GM12878 (cell line): Measurements from ENCODE around the gene IGF1R. TPM values are rescaled to one million over a fixed set of nuclear protein-coding genes. Genes with fewer than 3 reads are reported as not detected.

Experiments
- ATAC-seq: fragments of 200-7000 bp; cut with Tn5 transposase; 3 replicates; pipeline ENCODE4 v1.9.1; 2020; ENCODE audit warnings: mild to moderate bottlenecking, moderate library complexity
- BruUV-seq: library from RNA; stranded (reverse); fragments of 400-500 nt; replicated peaks from 2 replicates; lab custom pipeline; 2021; lab: Mats Ljungman, UMichigan
- CTCF ChIA-PET: fragments of 300-600 bp; sonication (Branson Sonifier 250); formaldehyde crosslinking; extraction: SDS; loops from one replicate; lab custom pipeline; 2021; ENCODE audit warnings: inconsistent platforms; lab: Yijun Ruan, JAX
- POLR2A ChIA-PET: fragments of 350-600 bp; formaldehyde crosslinking; extraction: SDS; loops from one replicate; lab custom pipeline; 2021; ENCODE audit warnings: inconsistent platforms; lab: Charles Lee
- RAD21 ChIA-PET: fragments of 300-600 bp; sonication (Branson Sonifier 250); formaldehyde crosslinking; loops from one replicate; lab custom pipeline; 2023; ENCODE audit warnings: antibody characterized with exemption; ENCODE audit not compliant: unreplicated experiment; lab: Charles Lee
- SMC1A ChIA-PET: fragments of 300-600 bp; sonication (Branson Sonifier 250); formaldehyde crosslinking; loops from one replicate; lab custom pipeline; 2023; ENCODE audit not compliant: unreplicated experiment, uncharacterized antibody; lab: Charles Lee
- DNase-seq: peaks from one replicate; pipeline ENCODE4 v3.0.0-alpha.2; 2011; ENCODE audit warnings: low read depth, low spot score
- FAIRE-seq: peaks from 3 replicates; lab custom pipeline; 2011; peaks lifted over from hg19 to GRCh38; lab: Jason Lieb, UNC
- H2AFZ ChIP-seq: 2 replicates; pipeline ENCODE4 v1.6.0; 2011; ENCODE audit warnings: low read depth, low read length, control low read depth; ENCODE audit not compliant: control insufficient read depth
- H3K27ac ChIP-seq: 2 replicates; pipeline ENCODE4 v1.5.1; 2011; ENCODE audit warnings: control low read depth; ENCODE audit not compliant: control insufficient read depth, insufficient read depth
- H3K27me3 ChIP-seq, 2 experiments: replicated peaks in 1 of 2; 2 replicates each; pipeline versions ENCODE4 v1.6.0 to v1.6.1; 2011; ENCODE audit warnings: low read length in 1 of 2; ENCODE audit not compliant: control insufficient read depth in 2 of 2, insufficient read depth in 2 of 2
- H3K36me3 ChIP-seq, 2 experiments: 2 replicates each; pipeline ENCODE4 v1.5.1; 2011; ENCODE audit warnings: low read length in 1 of 2; ENCODE audit not compliant: control insufficient read depth in 2 of 2, insufficient read depth in 2 of 2
- H3K4me1 ChIP-seq: 2 replicates; pipeline ENCODE4 v1.6.1; 2011; ENCODE audit warnings: mild to moderate bottlenecking, low read length, moderate library complexity, mixed read lengths; ENCODE audit not compliant: control insufficient read depth, insufficient read depth
- H3K4me2 ChIP-seq: 2 replicates; pipeline ENCODE4 v1.6.0; 2011; ENCODE audit warnings: control low read depth; ENCODE audit not compliant: control insufficient read depth, insufficient read depth
- H3K4me3 ChIP-seq: fragments of 200-600 bp; sonication (generic); 2 replicates; pipeline ENCODE4 v1.5.1; 2016
- H3K79me2 ChIP-seq: 2 replicates; pipeline ENCODE4 v1.6.0; 2011; ENCODE audit warnings: low read length; ENCODE audit not compliant: control insufficient read depth, insufficient read depth
- H3K9ac ChIP-seq: 2 replicates; pipeline ENCODE4 v1.8.0; 2011; ENCODE audit warnings: low read length, control low read depth, mixed read lengths; ENCODE audit not compliant: control insufficient read depth, insufficient read depth
- H3K9me3 ChIP-seq: replicated peaks from 3 replicates; pipeline ENCODE4 v1.5.1; 2011; ENCODE audit warnings: mild to moderate bottlenecking, low read length; ENCODE audit not compliant: control insufficient read depth, insufficient read depth
- H4K20me1 ChIP-seq: 2 replicates; pipeline ENCODE4 v1.6.0; 2011; ENCODE audit not compliant: control insufficient read depth, insufficient read depth
- E2F8 ChIP-seq: fragments of 450-650 bp; IDR thresholded peaks from 2 replicates; pipeline ENCODE4 v1.6.1; 2018; ENCODE audit warnings: mild to moderate bottlenecking, low read depth, moderate library complexity; ENCODE audit not compliant: partially characterized antibody
- GATAD2B ChIP-seq: fragments of 450-650 bp; conservative IDR thresholded peaks from 2 replicates; pipeline ENCODE4 v1.6.1; 2017; ENCODE audit warnings: low read depth, mild to moderate bottlenecking, moderate library complexity
- KAT2A ChIP-seq: conservative IDR thresholded peaks from 2 replicates; pipeline ENCODE4 v1.6.1; 2011; ENCODE audit warnings: low read depth, low read length; ENCODE audit not compliant: control insufficient read depth
- RAD21 ChIP-seq: IDR thresholded peaks from 2 replicates; pipeline ENCODE4 v1.6.1; 2011; ENCODE audit warnings: mild to moderate bottlenecking, low read depth, low read length, moderate library complexity; ENCODE audit not compliant: insufficient read depth
- SMAD1 ChIP-seq: fragments of 450-650 bp; IDR thresholded peaks from 2 replicates; pipeline ENCODE4 v1.6.1; 2018; ENCODE audit warnings: mild to moderate bottlenecking, low read depth; ENCODE audit not compliant: partially characterized antibody
- ZNF207 ChIP-seq: fragments of 450-650 bp; IDR thresholded peaks from 2 replicates; pipeline ENCODE4 v1.6.1; 2014; ENCODE audit warnings: antibody characterized with exemption, mild to moderate bottlenecking, borderline replicate concordance
- ZNF592 ChIP-seq: fragments of 450-650 bp; IDR thresholded peaks from 2 replicates; pipeline ENCODE4 v1.6.1; 2017; ENCODE audit warnings: mild to moderate bottlenecking, moderate library complexity
- WGBS: methylation state at CpG from one replicate; pipeline ENCODE4 v1.1.6; 2016; ENCODE audit warnings: low lambda C conversion rate; ENCODE audit not compliant: insufficient replicate concordance, insufficient coverage; ENCODE audit errors: missing lambda C conversion rate; 5-methylcytosine and 5-hydroxymethylcytosine counted together
- in situ Hi-C: fragments of 300-500 bp; cut with MboI; formaldehyde crosslinking; loops from 9 replicates; pipeline ENCODE4 v1.14.3; 2018; ENCODE audit warnings: mixed read lengths
- intact Hi-C: fragments of 100-400 bp; cut with micrococcal nuclease; formaldehyde crosslinking; loops from one replicate; pipeline ENCODE4 v1.14.2; 2022; ENCODE audit not compliant: unreplicated experiment
- polyA plus RNA-seq, 11 experiments: library from polyadenylated mRNA; depleted of rRNA in 4 of 11; unstranded in 6 of 11; stranded (reverse) in 5 of 11; fragments of >200 nt; fragmentation: Nextera tagmentation in 4 of 11; fragmentation: Illumina TruSeq in 1 of 11; extraction: Ambion mirVana in 4 of 11; extraction: Trizol in 1 of 11; gene quantifications; 1 replicate in 1 of 11; 2 replicates in 10 of 11; pipeline versions ENCODE4 v1.2.1 to v1.2.3, GENCODE V29; 2011 to 2016; ENCODE audit warnings: inconsistent platforms in 2 of 11, missing spikeins in 2 of 11, low read depth in 1 of 11
- total RNA-seq, 4 experiments: library from RNA; depleted of rRNA in 3 of 4; stranded (reverse); fragments of >200 nt in 3 of 4; fragmentation: Illumina TruSeq in 1 of 4; extraction: Trizol in 1 of 4; gene quantifications; 2 replicates each; pipeline versions ENCODE4 v1.2.1 to v1.2.3, GENCODE V29; 2013 to 2021

Gene IGF1R
- total and polyA plus RNA-seq, 10 of the 15 experiments (the other 5 are each of a cell fraction or from before 2014, with no cell fraction given): 0.03 to 2.7 (median 0.66) TPM

GRCh38 chr15:98711810-98712209, 63.5 kb downstream of the IGF1R start:
- ChIA-PET SMC1A (no interaction called here), RAD21 (no interaction called here), POLR2A (no interaction called here), CTCF (no interaction called here)
- WGBS: 92% methylated on average over 2 of the region's 2 CpGs
- no peaks in the 10 kb centered on the region for H3K36me3 ChIP-seq
- no TSS peak for BruUV-seq
- H3K4me1 ChIP-seq: peaks cover 11% of the 10 kb centered on the region
- TF ChIP-seq E2F8: no peak
- no peak overlapping the region for H3K27ac ChIP-seq
- H3K4me2 ChIP-seq: no peak overlapping the region
- DNase-seq (no peak), ATAC-seq (no peak), FAIRE-seq (no peak)
- H3K27me3 ChIP-seq: no peaks in the 10 kb centered on the region
- intact Hi-C loops (no loop called here), in situ Hi-C loops (no loop called here)
- no peak overlapping the region for H3K4me3 ChIP-seq
- no peaks in the 10 kb centered on the region; the same call in 1 of the 2 replicates for H4K20me1 ChIP-seq
- no peaks in the 10 kb centered on the region for H3K79me2 ChIP-seq
- H2AFZ ChIP-seq: no peak overlapping the region
- peaks cover 2% of the 10 kb centered on the region; the same call in 1 of the 3 replicates for H3K9me3 ChIP-seq
- no peak overlapping the region for H3K9ac ChIP-seq

DNA sequence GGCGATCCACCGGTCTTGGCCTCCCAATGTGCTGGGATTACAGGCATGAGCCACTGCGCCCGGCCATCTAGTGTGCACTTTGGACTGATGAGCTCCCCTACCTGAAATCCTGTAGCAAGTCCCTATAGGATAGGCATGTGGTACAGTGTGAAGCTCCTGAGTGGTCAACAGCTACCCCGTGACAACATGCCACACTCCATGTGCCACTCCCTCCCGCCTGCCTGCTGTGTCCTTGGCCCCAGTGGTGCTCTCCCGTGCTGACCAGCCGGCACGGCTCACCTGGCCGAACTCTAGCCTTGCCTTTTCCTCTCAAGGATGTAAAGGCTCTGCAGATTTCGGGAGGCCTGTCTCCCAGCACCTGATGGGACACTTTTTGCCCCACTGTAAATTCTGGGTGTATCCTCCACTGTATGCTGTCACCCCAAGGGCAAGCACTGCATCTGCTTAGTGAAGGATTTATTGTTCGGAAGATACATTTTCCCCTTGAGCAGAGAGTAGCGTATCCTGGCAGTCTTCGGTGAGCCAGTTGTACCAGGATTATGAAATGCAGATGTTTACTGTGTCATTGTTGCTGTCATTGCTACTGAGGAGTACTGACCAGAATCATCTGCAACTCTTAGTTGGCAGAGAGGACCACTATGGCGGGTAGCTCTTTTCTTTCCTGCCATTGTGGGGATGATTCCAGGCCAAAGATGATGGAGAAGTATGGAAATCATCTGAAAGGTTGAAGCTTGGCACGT, 64.7 kb downstream of the IGF1R start:
- no peaks in the 10 kb centered on the region for H3K27me3 ChIP-seq
- H3K9ac ChIP-seq: no peak overlapping the region
- H3K27ac ChIP-seq: no peak overlapping the region
- FAIRE-seq: no peak
- DNase-seq: no peak
- ChIA-PET SMC1A (no interaction called here), CTCF (no interaction called here), POLR2A (no interaction called here), RAD21 (interaction anchor here (0.5 kb wide), 1 partner anchor 1482 kb away, joined by 4 read pairs; no protein-coding TSS in a partner anchor)
- H4K20me1 ChIP-seq: no peaks in the 10 kb centered on the region; the same call in 1 of the 2 replicates
- no peak for ATAC-seq
- no peak overlapping the region for H3K4me3 ChIP-seq
- H2AFZ ChIP-seq: no peak overlapping the region
- no TSS peak for BruUV-seq
- WGBS: 64% methylated on average over 15 of the region's 16 CpGs
- no peaks in the 10 kb centered on the region for H3K36me3 ChIP-seq
- no peaks in the 10 kb centered on the region for H3K79me2 ChIP-seq
- no peak overlapping the region; the same call in 1 of the 2 replicates for H3K4me2 ChIP-seq
- in situ Hi-C loops (no loop called here), intact Hi-C loops (no loop called here)
- peaks cover 11% of the 10 kb centered on the region for H3K4me1 ChIP-seq
- peaks cover 2% of the 10 kb centered on the region; the same call in 1 of the 3 replicates for H3K9me3 ChIP-seq
- no peak for TF ChIP-seq ZNF207
- TF ChIP-seq SMAD1: no peak
- TF ChIP-seq ZNF592: no peak
- TF ChIP-seq KAT2A: no peak
- no peak for TF ChIP-seq GATAD2B
- TF ChIP-seq RAD21: no peak
